GM10248 (cell line): ENCODE measurements around the gene C14orf93.

Experiments
- CTCF ChIA-PET: fragments of 300-600 bp; sonication (Branson Sonifier 250); formaldehyde crosslinking; extraction: SDS; loops from one replicate; lab custom pipeline; 2021; ENCODE audit warnings: antibody characterized with exemption; lab: Yijun Ruan, JAX
- POLR2A ChIA-PET: fragments of 350-650 bp; sonication (Branson Sonifier 250); formaldehyde crosslinking; extraction: SDS; loops from one replicate; lab custom pipeline; 2020; ENCODE audit warnings: antibody characterized with exemption; lab: Yijun Ruan, JAX
- DNase-seq: peaks from one replicate; pipeline ENCODE4 v3.0.0; 2012; ENCODE audit errors: extremely low spot score
- CTCF ChIP-seq: IDR thresholded peaks from 2 replicates; pipeline ENCODE4 v1.5.1; 2012; ENCODE audit warnings: mild to moderate bottlenecking, low read depth; ENCODE audit errors: extremely low read depth, missing control alignments, control extremely low read depth

The C14orf93 gene

GRCh38 chr14:22978981-22979671 lies 30.8 kb downstream of the C14orf93 start:
- ChIA-PET CTCF (interaction anchor here (1.0 to 12.1 kb wide), 4 partner anchors 6 to 90 kb away, joined by 4 to 270 read pairs (median 10); partner anchors contain the start of genes AJUBA and CDH24), POLR2A (no interaction called here)
- no peak for DNase-seq
- no peak for TF ChIP-seq CTCF

- no peak for DNase-seq
- ChIA-PET CTCF (interaction anchor here (1.0 to 12.1 kb wide), 5 partner anchors 7 to 408 kb away, joined by 4 to 270 read pairs (median 7); partner anchors contain the start of genes AJUBA and CDH24), POLR2A (no interaction called here)
- no peak for TF ChIP-seq CTCF
Observed at GRCh38 chr14:22978487-22978837, 31.5 kb downstream of the C14orf93 start.

GRCh38 chr14:22977684-22978486 lies 32.1 kb downstream of the C14orf93 start:
- ChIA-PET CTCF (interaction anchor here (0.7 to 12.1 kb wide), 13 partner anchors 8 to 408 kb away, joined by 3 to 270 read pairs (median 4); partner anchors contain the start of genes AJUBA, CDH24 and PRMT5), POLR2A (no interaction called here)
- DNase-seq: no peak
- no peak for TF ChIP-seq CTCF

GRCh38 chr14:22977434-22977683 lies 32.6 kb downstream of the C14orf93 start:
- ChIA-PET POLR2A (interaction anchor here (0.9 kb wide), 1 partner anchor 8 kb away, joined by 3 read pairs; no protein-coding TSS in a partner anchor), CTCF (interaction anchor here (0.7 to 12.1 kb wide), 13 partner anchors 8 to 407 kb away, joined by 3 to 270 read pairs (median 4); partner anchors contain the start of genes AJUBA, CDH24 and PRMT5)
- no peak for DNase-seq
- no peak for TF ChIP-seq CTCF

- ChIA-PET CTCF (interaction anchor here (0.7 to 12.1 kb wide), 13 partner anchors 9 to 104 kb away, joined by 3 to 270 read pairs (median 4); partner anchors contain the start of genes AJUBA, CDH24 and PRMT5), POLR2A (interaction anchor here (0.9 kb wide), 1 partner anchor 8 kb away, joined by 3 read pairs; no protein-coding TSS in a partner anchor)
- TF ChIP-seq CTCF: no peak
- DNase-seq: no peak
Observed at GRCh38 chr14:22976620-22977433, 33.1 kb downstream of the C14orf93 start.
